Activated CD4-positive, CD25-positive, alpha-beta regulatory T cell treated with anti-CD3 and anti-CD28 coated beads, Interleukin-2, amount 50 U/mL, for 72 hours (primary cell): ENCODE measurements around the gene NSG1.
A peak's percentile ranks its signal among the peaks of the same experiment; 100 is the strongest.

Source experiments
- DNase-seq: peaks from one replicate; pipeline ENCODE4 v3.0.0; 2021

NSG1 gene

GRCh38 chr4:4396628-4397440, 9.9 kb downstream of the NSG1 start:
- no peak for DNase-seq

- no peak for DNase-seq
These were observed 10.5 kb downstream of the NSG1 start for GRCh38 chr4:4397441-4397819.

GRCh38 chr4:4398430-4398829, 11.5 kb downstream of the NSG1 start:
- DNase-seq = no peak

- DNase-seq = no peak
These were observed 14.1 kb downstream of the NSG1 start for GRCh38 chr4:4401036-4401435.

DNA sequence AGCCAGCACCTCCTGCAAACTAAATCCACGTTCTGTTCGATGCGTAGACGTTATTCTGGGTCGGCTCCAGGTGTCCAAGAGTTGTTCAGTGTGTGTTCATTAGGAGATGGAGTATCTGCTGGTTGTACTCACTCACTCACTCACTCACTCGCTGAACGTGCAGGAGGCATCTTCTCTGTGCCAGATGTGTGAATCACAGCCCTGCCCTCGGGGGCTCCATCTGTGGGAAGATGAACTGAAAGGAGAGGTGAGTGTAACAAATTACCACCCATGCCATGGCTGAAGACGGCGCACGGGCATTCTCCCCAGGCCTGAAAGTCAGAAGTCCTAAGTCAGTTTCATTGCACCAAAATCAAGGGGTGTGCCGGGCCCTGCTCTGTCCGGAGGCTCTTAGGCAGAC, 16.1 kb downstream of the NSG1 start:
- DNase-seq = no peak

GRCh38 chr4:4405358-4405962, 18.6 kb downstream of the NSG1 start:
- no peak for DNase-seq

DNA sequence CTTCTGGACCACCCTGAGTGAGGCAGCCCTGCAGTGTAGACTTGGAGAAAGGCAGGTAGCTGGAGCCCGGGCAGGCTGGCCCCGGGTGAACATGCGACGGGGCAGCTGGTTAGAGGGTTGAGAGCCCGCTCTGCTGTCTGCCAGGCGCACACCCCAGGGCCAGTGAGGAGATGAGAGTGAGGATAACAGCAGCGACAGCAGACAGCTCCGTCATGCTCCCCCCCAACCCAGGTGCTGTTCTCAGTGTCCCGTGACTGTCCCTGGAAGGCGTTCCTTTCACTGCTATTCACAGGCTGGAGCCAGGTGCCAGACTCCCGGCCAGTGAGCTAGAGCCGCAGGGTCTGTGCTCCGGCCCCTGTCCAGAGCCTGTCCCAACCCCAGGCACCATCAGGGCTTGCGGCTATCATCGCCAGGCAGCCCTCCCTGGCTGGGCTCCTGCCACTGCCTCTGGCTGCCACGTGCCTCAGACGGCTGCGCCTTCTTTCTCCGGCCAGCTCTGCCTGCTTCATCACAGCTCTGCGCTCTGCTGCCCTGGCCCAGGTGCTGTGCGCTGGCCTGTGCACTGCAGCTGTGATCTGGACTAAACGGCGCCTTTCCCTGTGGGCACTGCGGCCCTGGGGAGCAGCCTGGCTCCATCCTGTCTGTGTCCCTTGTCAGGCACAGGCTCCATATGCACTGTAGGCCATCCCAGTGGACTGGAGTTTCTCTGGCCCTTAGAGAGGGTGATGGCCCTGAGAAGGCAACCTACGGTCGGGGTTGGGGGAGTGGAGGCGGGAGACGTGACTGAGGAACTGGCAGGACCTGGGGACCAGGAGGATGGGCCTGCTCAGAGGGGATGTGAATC, 19.8 kb downstream of the NSG1 start:
- DNase-seq = no peak

DNA sequence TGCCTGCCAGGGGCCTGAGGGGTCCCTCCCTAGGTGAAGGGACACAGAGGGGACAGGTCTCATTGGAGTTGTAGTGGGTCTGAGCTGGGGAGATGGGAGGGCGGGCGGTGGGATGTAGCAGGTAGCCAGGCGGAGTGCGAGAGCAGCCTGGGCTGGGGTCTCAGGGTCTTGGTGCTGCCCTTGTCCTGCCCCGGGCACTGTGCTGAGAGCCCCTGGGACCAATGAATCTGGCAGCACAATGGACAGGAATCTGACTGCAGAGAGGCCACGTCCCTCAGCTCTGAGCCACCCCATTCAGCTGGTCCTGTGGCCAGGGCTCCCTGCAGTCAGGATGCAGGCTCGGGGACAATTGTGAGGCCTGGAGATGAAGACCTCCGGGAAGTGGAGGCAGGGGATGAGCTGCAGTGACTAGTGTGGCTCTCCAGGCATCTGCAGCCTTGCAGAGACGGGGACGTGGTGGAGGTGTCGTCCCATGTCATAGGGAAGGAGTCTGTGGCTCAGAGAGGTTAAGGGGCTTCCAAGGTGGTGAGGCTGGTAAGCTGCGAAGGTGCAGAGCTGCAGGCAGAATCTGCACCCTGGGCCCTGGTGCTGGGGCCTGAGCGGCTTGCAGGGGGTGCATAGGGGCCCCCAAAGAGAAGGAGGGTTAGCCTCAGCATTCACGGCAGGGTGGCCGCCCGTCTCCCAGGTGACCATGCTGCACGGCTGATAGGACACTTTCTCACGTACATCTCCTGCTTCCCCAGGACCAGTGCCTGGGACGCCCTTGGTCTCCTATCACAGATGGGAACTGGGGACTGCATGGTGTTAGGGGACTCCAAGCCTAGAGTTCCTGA, 20.6 kb downstream of the NSG1 start:
- no peak for DNase-seq

GRCh38 chr4:4408132-4408523, 21.2 kb downstream of the NSG1 start:
- DNase-seq = no peak

DNA sequence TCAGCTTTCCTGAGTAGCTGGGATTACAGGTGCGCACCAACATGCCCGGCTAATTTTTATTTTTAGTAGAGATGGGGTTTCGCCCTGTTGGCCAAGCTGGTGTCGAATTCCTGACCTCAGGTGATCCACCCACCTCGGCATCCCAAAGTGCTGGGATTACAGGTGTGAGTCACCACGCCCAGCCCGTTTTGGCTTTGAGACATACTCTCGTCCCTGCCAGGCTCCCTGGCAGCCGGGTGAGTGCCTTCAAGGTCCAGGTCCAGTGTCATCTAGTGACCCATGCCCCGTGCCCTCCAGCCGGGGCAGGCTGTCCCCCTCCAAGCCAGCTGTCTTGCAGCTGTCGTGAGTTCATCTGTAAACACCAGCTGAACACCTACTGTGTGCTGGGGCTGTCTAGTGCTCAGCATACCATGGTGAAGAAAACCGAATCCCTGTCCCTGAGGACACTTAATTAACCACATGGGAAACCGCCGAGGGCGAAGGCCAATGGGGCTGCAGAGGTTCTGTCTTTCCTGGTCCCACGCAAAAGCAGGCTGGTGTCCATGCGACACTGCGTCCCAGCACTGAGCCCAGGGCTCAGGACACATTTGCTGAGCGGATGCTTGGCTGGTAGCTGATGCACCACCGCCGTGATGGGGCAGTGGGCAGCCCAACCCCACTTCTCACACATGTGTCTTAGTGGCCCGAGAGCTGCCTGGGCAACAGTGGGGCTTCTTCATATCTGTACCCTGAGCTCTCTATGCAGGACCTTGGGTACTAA, 21.9 kb downstream of the NSG1 start:
- DNase-seq = no peak

GRCh38 chr4:4409416-4410115, 22.7 kb downstream of the NSG1 start:
- DNase-seq = no peak

DNA sequence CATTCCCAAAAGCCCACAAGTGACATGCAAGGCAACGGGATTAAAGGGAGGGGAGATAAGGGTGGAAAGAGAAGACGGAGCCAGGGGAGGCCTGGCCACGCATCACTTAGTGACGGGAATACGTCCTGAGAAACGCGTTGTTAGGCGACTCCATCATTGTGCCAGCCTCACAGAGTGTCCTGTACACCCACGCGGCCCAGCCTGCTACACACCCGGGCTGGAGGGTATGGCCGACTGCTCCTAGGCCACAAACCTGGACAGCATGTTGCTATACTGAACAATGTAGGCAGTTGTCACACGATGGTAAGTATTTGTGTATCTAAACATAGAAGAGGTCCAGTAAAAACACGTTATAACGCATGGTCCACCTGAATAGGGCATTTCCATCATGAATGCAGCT, 23.4 kb downstream of the NSG1 start:
- no peak for DNase-seq

GRCh38 chr4:4411906-4412305, 25.0 kb downstream of the NSG1 start:
- no peak for DNase-seq

- no peak for DNase-seq
These were observed 25.9 kb downstream of the NSG1 start for GRCh38 chr4:4412641-4413372.

DNA sequence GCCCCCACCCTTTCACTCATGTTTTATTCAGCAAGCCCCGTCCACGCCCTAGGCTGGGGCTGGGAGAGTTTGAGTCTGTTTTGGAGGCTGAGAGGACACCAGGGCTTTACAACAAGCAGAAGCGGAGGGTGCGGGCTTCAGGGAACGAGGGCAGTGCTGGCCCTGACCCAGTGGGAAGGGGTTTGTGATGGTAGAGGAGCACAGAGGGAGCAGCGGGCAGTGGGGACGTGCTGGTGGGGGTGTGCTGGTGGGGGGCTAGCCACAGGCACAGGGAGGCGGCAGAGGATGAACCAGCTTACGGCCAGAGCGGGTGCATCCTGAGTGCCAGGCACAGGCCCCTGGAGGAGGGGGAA, 26.4 kb downstream of the NSG1 start:
- DNase-seq = no peak

- DNase-seq = no peak
These were observed 26.9 kb downstream of the NSG1 start for GRCh38 chr4:4413806-4414205.

DNA sequence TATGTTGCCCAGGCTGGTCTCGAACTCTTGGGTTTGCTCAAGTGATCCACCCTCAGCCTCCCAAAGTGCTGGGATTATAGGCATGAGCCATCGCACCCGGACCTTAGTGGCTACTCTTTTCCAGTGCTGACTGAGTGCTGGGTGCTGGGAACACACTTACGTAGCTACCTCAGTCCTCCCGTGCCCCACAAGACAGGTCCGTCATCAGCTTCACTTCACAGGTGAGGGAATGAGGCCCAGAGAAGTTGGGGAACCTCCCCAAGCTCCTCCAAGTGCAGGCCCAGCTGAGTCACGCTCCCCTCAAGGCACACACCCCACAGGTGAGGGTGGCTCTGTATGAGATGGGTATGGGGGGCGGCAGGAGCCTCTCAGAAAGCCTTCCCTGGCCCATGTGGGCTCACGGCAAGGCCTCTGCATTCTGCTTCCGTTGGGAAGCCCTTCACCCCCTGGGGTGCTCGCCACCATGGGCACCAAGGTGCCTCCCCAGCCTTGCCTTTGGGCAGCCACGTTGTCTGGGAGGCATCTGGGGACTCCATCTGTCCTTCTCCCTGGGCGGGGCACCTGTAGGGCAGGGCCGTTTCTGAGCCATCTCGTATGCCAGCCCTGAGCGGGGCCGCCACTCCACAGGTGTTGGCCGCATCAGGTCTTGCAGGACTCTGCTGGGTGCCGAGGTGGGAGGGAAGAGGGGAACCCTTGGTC, 28.4 kb downstream of the NSG1 start:
- DNase-seq = no peak

DNA sequence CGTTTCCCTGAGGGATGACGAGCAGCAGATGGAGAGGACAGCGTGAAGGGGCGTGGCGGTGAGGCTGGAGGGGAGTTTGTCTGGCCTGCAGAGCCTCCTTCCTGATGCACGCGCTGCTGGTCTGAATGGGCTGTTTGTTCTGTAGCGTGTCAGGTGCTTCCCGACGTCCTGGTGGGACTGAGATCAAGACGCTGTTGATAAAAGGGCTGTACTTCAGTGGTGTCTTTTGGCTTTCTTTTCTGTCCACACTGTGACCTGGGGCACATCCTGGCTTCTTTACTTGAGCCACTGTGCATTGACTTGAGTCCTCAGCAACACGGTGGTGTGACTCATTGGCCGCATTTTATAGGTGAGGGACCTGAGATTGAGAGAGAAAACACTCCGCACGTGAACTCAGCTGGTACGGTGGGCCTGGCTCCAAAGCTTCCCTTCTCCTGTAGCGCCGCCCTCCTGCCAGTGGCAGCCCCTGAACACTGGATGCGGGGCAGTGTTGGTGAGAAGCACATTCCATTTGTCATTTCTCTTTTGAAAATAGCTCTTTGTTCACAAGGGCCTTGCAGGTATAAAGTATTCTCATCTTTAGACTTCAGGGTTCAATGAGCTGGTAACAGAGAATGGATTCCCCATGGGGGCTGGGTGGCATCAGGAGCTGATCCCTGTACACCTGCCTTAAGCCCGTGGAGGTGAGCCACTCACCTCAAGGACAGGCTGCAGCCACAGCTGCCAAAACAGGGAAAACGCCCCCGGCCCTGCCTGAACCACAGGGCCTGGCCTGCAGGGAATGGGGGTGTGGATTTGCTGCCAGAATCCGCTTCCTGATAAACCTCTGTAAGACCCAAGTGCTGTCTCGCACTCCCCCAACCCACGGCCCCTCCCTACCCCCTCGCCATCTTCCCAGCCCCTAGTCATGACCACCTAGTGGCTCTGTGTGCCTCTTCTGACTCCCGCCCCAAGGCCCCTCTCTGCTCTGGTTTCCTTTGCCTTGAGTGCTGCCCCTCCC, 29.2 kb downstream of the NSG1 start:
- no peak for DNase-seq

DNA sequence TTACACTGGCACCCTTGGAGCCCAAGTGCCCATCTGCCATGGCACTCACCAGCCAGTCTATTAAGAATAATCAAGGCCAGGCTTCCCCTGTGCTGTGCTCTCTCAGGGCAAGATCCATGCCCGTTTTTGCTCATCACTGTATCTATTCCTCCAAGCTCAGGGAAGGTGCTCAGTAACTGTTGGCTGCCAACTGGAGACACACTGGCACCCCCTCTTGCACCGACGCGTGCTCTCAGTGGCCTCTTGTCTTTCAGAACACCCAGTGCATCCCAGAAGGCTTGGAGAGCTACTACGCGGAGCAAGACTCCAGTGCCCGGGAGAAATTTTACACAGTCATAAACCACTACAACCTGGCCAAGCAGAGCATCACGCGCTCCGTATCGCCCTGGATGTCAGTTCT, 30.1 kb downstream of the NSG1 start:
- peak; percentile 17 for DNase-seq
